Measurements from ENCODE around the gene ZBTB7A.

Gene ZBTB7A

DNA sequence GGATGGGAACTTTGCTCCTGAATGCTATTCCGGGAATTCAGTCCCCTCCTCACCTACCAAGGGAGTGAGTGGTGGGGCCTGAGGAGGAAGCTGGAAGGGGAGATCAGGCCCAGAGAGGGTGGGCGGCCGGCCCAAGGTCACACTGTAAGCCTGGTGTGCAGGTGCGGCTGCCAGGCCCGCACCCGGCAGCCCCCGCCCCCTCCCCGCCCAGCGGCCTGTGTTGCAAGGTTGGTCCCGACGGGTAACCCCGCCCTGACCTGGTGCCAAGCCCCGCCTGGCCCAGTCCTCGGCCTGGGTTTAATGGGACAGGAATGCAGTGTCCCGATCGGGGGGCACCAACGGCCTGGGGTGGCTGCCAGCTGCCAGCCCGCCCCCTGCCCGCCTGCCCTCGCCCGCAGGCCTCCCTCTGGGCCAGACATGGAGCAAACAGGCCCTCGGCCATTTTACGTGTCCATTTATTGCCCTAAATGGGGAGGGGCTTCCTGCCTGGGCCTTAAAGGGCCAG is 5.5 kb downstream of the ZBTB7A start:
- no peak overlapping the region for H2AFZ ChIP-seq (ENCODE audit: low read depth, low read length)
- no peaks in the 10 kb centered on the region for H3K9me3 ChIP-seq (ENCODE audit: insufficient read depth, low read length)
- no peaks in the 10 kb centered on the region for H3K27me3 ChIP-seq (ENCODE audit: low read depth, low read length)
- peaks cover 46% of the 10 kb centered on the region for H3K4me1 ChIP-seq (ENCODE audit: low read length)
- no peak for TF ChIP-seq EZH2phosphoT487 (IDR thresholded peaks at IDR 0.05; ENCODE audit: low read depth)
- TF ChIP-seq, protein P1, sequence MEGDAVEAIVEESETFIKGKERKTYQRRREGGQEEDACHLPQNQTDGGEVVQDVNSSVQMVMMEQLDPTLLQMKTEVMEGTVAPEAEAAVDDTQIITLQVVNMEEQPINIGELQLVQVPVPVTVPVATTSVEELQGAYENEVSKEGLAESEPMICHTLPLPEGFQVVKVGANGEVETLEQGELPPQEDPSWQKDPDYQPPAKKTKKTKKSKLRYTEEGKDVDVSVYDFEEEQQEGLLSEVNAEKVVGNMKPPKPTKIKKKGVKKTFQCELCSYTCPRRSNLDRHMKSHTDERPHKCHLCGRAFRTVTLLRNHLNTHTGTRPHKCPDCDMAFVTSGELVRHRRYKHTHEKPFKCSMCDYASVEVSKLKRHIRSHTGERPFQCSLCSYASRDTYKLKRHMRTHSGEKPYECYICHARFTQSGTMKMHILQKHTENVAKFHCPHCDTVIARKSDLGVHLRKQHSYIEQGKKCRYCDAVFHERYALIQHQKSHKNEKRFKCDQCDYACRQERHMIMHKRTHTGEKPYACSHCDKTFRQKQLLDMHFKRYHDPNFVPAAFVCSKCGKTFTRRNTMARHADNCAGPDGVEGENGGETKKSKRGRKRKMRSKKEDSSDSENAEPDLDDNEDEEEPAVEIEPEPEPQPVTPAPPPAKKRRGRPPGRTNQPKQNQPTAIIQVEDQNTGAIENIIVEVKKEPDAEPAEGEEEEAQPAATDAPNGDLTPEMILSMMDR (IDR thresholded peaks at IDR 0.05; ENCODE audit: low read depth, low read length), result no peak
- H3K4me2 ChIP-seq (ENCODE audit: low read length), result peak overlapping the region; percentile 92
- peaks cover 91% of the 10 kb centered on the region for H3K79me2 ChIP-seq (ENCODE audit: low read length)
- peaks cover 28% of the 10 kb centered on the region for H3K36me3 ChIP-seq (replicated peaks; ENCODE audit: low read depth, low read length)
- H4K20me1 ChIP-seq (ENCODE audit: insufficient read depth, low read length), result peaks cover 80% of the 10 kb centered on the region
- H3K9ac ChIP-seq (ENCODE audit: low read length), result peak overlapping the region; percentile 41; the same call in 1 of the 2 replicates
- peak overlapping the region; percentile 53 for H3K27ac ChIP-seq (ENCODE audit: low read length)
- H3K4me3 ChIP-seq (ENCODE audit: low read length), result peak overlapping the region; percentile 69

DNA sequence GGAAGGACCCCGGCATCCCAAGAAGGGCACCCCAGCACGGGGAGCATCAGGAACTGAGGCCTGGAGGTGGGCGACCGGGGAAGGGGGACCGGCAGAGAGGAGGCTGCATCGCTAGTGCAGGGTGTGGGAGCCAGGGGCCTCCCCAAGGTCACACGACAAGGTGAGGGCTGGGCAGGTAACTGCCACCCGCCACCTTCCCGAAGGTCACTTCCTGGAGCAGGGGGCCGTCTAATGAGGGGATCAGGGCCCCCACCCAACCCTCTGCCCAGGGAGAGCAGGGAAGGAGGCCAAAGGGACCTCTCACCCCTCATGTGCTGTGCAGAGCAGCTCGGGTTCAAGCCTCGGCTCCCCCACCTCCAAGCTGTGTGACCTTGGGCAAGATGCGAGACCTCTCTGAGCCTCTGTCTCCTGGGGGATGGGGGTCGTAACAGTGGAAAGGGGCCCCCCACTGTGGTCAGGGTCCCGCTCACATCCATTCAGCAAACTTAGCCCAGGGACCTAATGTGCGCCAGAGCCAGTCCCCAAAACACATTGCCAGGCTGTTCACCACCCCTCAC is 6.0 kb downstream of the ZBTB7A start:
- peak overlapping the region; percentile 41; the same call in 1 of the 2 replicates for H3K9ac ChIP-seq (ENCODE audit: low read length)
- H3K9me3 ChIP-seq (ENCODE audit: insufficient read depth, low read length), result no peaks in the 10 kb centered on the region
- peak overlapping the region; percentile 53 for H3K27ac ChIP-seq (ENCODE audit: low read length)
- peaks cover 96% of the 10 kb centered on the region for H3K79me2 ChIP-seq (ENCODE audit: low read length)
- H3K27me3 ChIP-seq (ENCODE audit: low read depth, low read length), result no peaks in the 10 kb centered on the region
- peaks cover 86% of the 10 kb centered on the region for H4K20me1 ChIP-seq (ENCODE audit: insufficient read depth, low read length)
- H2AFZ ChIP-seq (ENCODE audit: low read depth, low read length), result no peak overlapping the region
- peaks cover 32% of the 10 kb centered on the region for H3K36me3 ChIP-seq (replicated peaks; ENCODE audit: low read depth, low read length)
- peaks cover 46% of the 10 kb centered on the region for H3K4me1 ChIP-seq (ENCODE audit: low read length)
- H3K4me3 ChIP-seq (ENCODE audit: low read length), result peak overlapping the region; percentile 69
- TF ChIP-seq, protein P1 (IDR thresholded peaks at IDR 0.05; ENCODE audit: low read depth, low read length), result no peak
- no peak for TF ChIP-seq EZH2phosphoT487 (IDR thresholded peaks at IDR 0.05; ENCODE audit: low read depth)
- peak overlapping the region; percentile 92 for H3K4me2 ChIP-seq (ENCODE audit: low read length)

DNA sequence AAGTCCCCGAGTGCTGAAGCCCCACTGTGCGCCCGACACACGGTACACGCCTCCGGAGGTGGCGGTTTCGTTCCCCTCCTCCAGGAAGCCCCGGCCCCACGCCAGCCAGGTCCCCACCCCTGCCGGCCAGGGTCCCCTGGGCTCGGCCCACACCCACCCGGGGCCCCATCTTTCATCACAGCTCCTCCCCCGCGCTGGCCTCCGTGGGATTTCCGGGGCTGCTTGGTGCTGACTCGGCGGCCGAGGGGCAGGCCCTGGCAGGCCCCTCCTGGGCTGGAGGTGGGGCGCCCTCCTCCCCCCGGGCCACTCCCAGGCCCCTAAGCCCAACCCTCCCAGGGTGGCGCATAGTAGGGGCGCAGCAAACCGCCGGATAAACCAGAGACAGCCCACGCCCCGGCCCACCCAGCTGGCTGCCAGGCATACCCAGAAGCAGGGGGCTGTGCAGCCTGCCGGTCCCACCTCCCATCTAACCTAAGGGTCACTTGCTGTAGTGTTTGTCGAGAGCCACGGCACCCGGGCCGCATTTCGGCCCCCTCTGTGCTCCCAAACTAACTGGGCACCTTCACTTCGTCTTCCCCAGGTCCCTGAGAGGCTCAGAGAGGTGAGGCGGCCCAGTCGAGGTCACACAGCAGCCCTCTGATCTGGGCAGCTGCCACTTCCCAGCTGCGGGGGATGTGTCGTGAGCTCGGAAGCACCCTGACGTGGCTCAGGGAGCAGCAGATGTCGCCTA is 6.6 kb downstream of the ZBTB7A start:
- Histone ChIP-seq H3K79me2 (ENCODE audit: low read length) (peaks cover 100% of the 10 kb centered on the region), H3K4me2 (ENCODE audit: low read length) (peak overlapping the region; percentile 92), H3K4me3 (ENCODE audit: low read length) (peak overlapping the region; percentile 69), H3K27me3 (ENCODE audit: low read depth, low read length) (no peaks in the 10 kb centered on the region), H4K20me1 (ENCODE audit: insufficient read depth, low read length) (peaks cover 91% of the 10 kb centered on the region), H3K27ac (ENCODE audit: low read length) (peak overlapping the region; percentile 53), H2AFZ (ENCODE audit: low read depth, low read length) (no peak overlapping the region), H3K9me3 (ENCODE audit: insufficient read depth, low read length) (no peaks in the 10 kb centered on the region), H3K9ac (ENCODE audit: low read length) (peak overlapping the region; percentile 41; the same call in 1 of the 2 replicates), H3K36me3 (replicated peaks; ENCODE audit: low read depth, low read length) (peaks cover 36% of the 10 kb centered on the region), H3K4me1 (ENCODE audit: low read length) (peaks cover 46% of the 10 kb centered on the region)
- no peak for TF ChIP-seq EZH2phosphoT487 (IDR thresholded peaks at IDR 0.05; ENCODE audit: low read depth)
- TF ChIP-seq, protein P1 (IDR thresholded peaks at IDR 0.05; ENCODE audit: low read depth, low read length), result no peak

DNA sequence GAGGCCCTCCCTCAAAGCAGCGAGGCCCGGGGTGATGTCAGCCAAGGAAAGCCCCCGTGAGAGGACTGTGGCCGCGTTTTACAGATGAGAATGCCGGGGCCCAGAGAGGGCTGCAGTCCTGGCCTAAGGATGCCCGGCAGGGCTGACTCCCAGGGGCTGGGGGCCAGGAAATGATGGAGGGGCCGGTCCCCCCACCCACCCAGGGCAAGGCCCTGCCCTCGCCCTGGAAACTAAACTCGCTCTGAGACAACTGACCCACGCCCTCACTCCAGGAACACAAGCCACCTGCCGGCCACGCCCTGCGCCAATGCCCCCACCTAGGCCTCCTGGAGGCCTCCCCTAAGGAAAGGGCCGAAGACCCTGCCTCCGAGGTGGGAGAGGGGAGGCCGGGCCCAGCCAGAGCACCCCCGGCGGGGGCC is 7.2 kb downstream of the ZBTB7A start:
- no peaks in the 10 kb centered on the region for H3K9me3 ChIP-seq (ENCODE audit: insufficient read depth, low read length)
- peak overlapping the region; percentile 41; the same call in 1 of the 2 replicates for H3K9ac ChIP-seq (ENCODE audit: low read length)
- H4K20me1 ChIP-seq (ENCODE audit: insufficient read depth, low read length), result peaks cover 92% of the 10 kb centered on the region
- peak overlapping the region; percentile 92 for H3K4me2 ChIP-seq (ENCODE audit: low read length)
- no peaks in the 10 kb centered on the region for H3K27me3 ChIP-seq (ENCODE audit: low read depth, low read length)
- H3K4me1 ChIP-seq (ENCODE audit: low read length), result peaks cover 46% of the 10 kb centered on the region
- peak overlapping the region; percentile 69 for H3K4me3 ChIP-seq (ENCODE audit: low read length)
- peak overlapping the region; percentile 53 for H3K27ac ChIP-seq (ENCODE audit: low read length)
- H2AFZ ChIP-seq (ENCODE audit: low read depth, low read length), result no peak overlapping the region
- peaks cover 42% of the 10 kb centered on the region for H3K36me3 ChIP-seq (replicated peaks; ENCODE audit: low read depth, low read length)
- TF ChIP-seq EZH2phosphoT487 (IDR thresholded peaks at IDR 0.05; ENCODE audit: low read depth), result no peak
- TF ChIP-seq, protein P1 (IDR thresholded peaks at IDR 0.05; ENCODE audit: low read depth, low read length), result no peak
- H3K79me2 ChIP-seq (ENCODE audit: low read length), result peaks cover 100% of the 10 kb centered on the region

All from OCI-LY3 (cell line).